Vagina (tissue), 2 donors: ENCODE measurements around the gene EPAS1. TPM values are rescaled to one million over a fixed set of nuclear protein-coding genes. Genes with fewer than 3 reads are reported as not detected.
A peak's percentile ranks its signal among the peaks of the same experiment; 100 is the strongest.

Source experiments
- DNase-seq, 2 donors: peaks; one replicate each; pipeline ENCODE4 v3.0.0-alpha.2; 2017; ENCODE audit errors: extremely low spot score in 2 of 2
- H3K27ac ChIP-seq: fragments of 200-600 bp; sonication (generic); one replicate; pipeline ENCODE4 v1.5.1; 2019
- H3K27me3 ChIP-seq: fragments of 200-600 bp; sonication (generic); one replicate; pipeline ENCODE4 v1.5.1; 2019
- H3K36me3 ChIP-seq, 2 donors: fragments of 200-600 bp; sonication (generic); one replicate each; pipeline ENCODE4 v1.5.1; 2017 to 2019
- H3K4me1 ChIP-seq: fragments of 200-600 bp; sonication (generic); one replicate; pipeline ENCODE4 v1.5.1; 2019
- H3K4me3 ChIP-seq, 2 donors: fragments of 200-600 bp; sonication (generic); 1 replicate in 1 of 2; 2 replicates in 1 of 2; pipeline ENCODE4 v1.5.1; 2016 to 2019
- H3K9me3 ChIP-seq: fragments of 200-600 bp; sonication (generic); one replicate; pipeline ENCODE4 v1.5.1; 2019
- POLR2A ChIP-seq, 2 donors: fragments of 450-650 bp; IDR thresholded peaks; one replicate each; pipeline ENCODE4 v1.6.1; 2017; ENCODE audit warnings: antibody characterized with exemption in 2 of 2, mild to moderate bottlenecking in 2 of 2, moderate library complexity in 2 of 2
- POLR2AphosphoS5 ChIP-seq, 2 donors: sonication (generic); formaldehyde crosslinking; IDR thresholded peaks; one replicate each; pipeline ENCODE4 v1.9.0; 2017; ENCODE audit warnings: antibody characterized with exemption in 2 of 2, mild to moderate bottlenecking in 2 of 2, low read depth in 1 of 2; ENCODE audit not compliant: insufficient read depth in 1 of 2
- intact Hi-C: fragments of 100-400 bp; cut with DNase I; formaldehyde crosslinking; loops from one replicate; pipeline ENCODE4 v1.15.1; 2023
- total RNA-seq: library from RNA; depleted of rRNA; stranded (reverse); fragments of >200 nt; gene quantifications from one replicate; pipeline ENCODE4 v1.2.3, GENCODE V29; 2016
- TF ChIP-seq, protein P1 (sequence below), 3 experiments: fragments of 450-650 bp in 2 of 3; fragments of 200-600 bp in 1 of 3; sonication (generic) in 1 of 3; IDR thresholded peaks; one replicate each; pipeline ENCODE4 v1.5.1; 2017 to 2019; ENCODE audit warnings: antibody characterized with exemption in 3 of 3, mild to moderate bottlenecking in 2 of 3, moderate library complexity in 2 of 3

EPAS1 gene
- total RNA-seq, 1 donor from 2014 or later = 222 TPM

DNA sequence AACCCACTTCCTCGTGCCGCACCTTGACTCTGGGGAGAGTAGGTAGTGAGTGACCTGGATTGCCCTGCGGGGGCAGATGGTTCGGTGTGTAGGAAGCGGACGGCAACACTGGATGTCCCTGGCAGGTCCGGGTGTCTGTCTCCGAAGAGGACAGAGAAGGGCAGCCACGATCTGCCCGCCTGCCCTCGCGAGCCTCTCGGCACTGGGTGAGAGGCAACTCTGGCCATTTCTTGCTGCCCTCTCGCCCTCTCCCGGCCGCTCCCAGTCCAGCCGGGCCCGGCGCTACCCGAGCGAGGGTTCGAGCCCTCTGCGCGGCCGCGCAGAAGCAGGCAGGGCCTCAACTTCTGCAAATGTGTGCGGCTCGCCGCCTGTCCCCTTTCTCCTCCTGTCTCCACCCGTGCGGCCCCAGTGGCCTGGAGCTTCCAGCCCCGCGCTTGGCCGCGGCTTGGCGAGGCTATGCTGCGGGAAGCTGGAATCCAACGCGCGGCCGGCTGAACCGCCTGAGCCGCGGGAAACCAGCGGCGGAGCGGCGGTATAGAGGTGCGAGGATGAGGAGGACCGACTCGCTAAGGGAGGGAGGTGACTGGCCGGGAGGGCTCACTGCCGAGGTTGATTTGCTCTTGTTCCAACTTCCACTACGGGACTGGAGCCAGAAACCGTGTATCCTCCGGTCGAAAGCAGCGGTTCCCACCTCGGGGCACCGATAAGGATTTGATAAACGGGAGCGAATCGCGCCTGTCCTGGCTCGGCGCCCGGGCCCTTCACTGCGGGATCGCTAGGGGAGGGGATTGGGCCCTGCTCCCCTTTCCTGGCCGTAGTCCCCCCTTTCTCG, 1.5 kb downstream of the EPAS1 start:
- Histone ChIP-seq H3K4me3 (peak overlapping the region; percentile 73 to 94), H3K27me3 (no peaks in the 10 kb centered on the region), H3K36me3 (no peaks in the 10 kb centered on the region), H3K27ac (peak overlapping the region; percentile 97), H3K9me3 (no peaks in the 10 kb centered on the region), H3K4me1 (peaks cover 31% of the 10 kb centered on the region)
- intact Hi-C loops = loop anchor here (10.0 kb wide), 2 partner anchors 66 to 234 kb away; no protein-coding TSS in a partner anchor
- no peak for DNase-seq
- no peak for TF ChIP-seq POLR2A (IDR thresholded peaks at IDR 0.05)
- peak in 1 of 2 donors; percentile 61 for TF ChIP-seq POLR2AphosphoS5 (IDR thresholded peaks at IDR 0.05; ENCODE audit: insufficient read depth in 1 of 2, low read depth in 1 of 2)

DNA sequence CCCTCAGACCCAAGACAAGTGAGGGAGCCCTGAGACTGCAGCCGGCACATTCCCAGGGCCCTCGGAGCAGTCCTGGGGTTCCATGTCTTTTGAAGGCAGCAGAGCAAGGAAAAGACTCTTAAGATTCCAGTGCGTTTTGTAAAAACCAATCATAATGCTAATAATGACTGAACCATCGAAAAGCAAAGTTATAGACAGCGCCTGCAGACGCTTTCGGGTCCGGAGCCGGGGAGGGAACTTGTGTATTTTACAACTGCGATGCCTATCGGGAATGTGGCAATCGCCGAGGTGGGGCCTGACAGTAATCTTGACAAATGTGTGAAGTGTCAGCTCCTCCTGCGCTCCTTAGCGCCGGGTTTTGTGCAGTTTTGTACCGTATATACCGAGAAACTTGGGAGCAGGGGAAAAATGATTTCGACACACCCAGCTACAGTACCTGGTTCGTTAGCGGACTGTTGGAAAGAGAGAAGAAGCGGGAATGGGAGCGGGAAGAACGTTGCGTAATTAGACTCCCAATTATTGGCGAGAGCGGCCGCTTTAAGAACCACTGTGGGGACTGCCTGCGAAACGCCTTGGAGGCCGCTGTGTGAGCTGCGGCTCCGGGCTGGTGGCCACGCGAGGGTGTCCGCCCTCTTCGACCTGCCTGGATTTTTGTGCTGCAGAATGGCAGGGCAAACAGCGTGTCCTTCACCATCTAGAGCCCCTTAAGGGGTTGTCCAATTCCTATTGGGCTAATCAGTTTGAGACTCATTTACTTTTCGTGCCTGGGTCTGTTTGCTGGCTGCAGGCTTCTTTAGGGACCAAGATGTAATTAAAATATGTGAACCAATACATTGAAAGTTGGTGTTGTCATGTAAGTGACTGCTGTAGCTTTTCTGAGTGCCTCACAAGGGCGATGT, 2.4 kb downstream of the EPAS1 start:
- H3K4me1 ChIP-seq = peaks cover 39% of the 10 kb centered on the region
- H3K4me3 ChIP-seq = peak overlapping the region; percentile 73 to 94
- H3K27me3 ChIP-seq = no peaks in the 10 kb centered on the region
- H3K27ac ChIP-seq = peak overlapping the region; percentile 97
- DNase-seq = no peak
- TF ChIP-seq, protein P1, sequence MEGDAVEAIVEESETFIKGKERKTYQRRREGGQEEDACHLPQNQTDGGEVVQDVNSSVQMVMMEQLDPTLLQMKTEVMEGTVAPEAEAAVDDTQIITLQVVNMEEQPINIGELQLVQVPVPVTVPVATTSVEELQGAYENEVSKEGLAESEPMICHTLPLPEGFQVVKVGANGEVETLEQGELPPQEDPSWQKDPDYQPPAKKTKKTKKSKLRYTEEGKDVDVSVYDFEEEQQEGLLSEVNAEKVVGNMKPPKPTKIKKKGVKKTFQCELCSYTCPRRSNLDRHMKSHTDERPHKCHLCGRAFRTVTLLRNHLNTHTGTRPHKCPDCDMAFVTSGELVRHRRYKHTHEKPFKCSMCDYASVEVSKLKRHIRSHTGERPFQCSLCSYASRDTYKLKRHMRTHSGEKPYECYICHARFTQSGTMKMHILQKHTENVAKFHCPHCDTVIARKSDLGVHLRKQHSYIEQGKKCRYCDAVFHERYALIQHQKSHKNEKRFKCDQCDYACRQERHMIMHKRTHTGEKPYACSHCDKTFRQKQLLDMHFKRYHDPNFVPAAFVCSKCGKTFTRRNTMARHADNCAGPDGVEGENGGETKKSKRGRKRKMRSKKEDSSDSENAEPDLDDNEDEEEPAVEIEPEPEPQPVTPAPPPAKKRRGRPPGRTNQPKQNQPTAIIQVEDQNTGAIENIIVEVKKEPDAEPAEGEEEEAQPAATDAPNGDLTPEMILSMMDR (IDR thresholded peaks at IDR 0.05) = no peak
- peak; percentile 54 to 69 for TF ChIP-seq POLR2AphosphoS5 (IDR thresholded peaks at IDR 0.05; ENCODE audit: insufficient read depth in 1 of 2, low read depth in 1 of 2)
- intact Hi-C loops = loop anchor here (10.0 kb wide), 2 partner anchors 65 to 235 kb away; no protein-coding TSS in a partner anchor
- H3K36me3 ChIP-seq = no peaks in the 10 kb centered on the region
- no peaks in the 10 kb centered on the region for H3K9me3 ChIP-seq

DNA sequence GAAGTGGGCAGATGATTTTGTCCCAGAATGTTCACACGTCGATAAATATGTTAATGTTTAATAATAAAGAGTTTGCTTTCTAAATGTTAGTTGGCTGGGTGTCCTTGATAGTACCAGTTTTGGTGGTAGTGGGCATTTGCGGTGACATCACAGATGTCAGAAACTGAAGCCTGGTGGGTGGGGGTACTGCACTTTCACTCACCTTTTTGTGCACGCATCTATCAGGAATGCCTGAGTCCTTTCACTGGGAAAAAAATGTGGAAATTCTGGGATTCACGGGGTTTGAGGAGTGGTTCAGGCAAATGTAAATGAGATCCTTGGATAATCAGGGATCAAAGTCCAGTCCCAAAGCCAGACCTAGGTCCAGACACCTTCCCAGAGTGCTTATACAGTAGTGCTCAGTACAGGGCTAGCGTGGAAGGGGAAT, 3.2 kb downstream of the EPAS1 start:
- intact Hi-C loops = no loop called here
- no peaks in the 10 kb centered on the region for H3K36me3 ChIP-seq
- DNase-seq = no peak
- H3K4me3 ChIP-seq = peak overlapping the region; percentile 73 to 94
- H3K27ac ChIP-seq = peak overlapping the region; percentile 97
- no peaks in the 10 kb centered on the region for H3K9me3 ChIP-seq
- no peak for TF ChIP-seq POLR2A (IDR thresholded peaks at IDR 0.05)
- TF ChIP-seq, protein P1 (IDR thresholded peaks at IDR 0.05) = peak in 1 of 3 experiments; percentile 8
- TF ChIP-seq POLR2AphosphoS5 (IDR thresholded peaks at IDR 0.05; ENCODE audit: insufficient read depth in 1 of 2, low read depth in 1 of 2) = no peak
- H3K4me1 ChIP-seq = peaks cover 48% of the 10 kb centered on the region
- no peaks in the 10 kb centered on the region for H3K27me3 ChIP-seq

DNA sequence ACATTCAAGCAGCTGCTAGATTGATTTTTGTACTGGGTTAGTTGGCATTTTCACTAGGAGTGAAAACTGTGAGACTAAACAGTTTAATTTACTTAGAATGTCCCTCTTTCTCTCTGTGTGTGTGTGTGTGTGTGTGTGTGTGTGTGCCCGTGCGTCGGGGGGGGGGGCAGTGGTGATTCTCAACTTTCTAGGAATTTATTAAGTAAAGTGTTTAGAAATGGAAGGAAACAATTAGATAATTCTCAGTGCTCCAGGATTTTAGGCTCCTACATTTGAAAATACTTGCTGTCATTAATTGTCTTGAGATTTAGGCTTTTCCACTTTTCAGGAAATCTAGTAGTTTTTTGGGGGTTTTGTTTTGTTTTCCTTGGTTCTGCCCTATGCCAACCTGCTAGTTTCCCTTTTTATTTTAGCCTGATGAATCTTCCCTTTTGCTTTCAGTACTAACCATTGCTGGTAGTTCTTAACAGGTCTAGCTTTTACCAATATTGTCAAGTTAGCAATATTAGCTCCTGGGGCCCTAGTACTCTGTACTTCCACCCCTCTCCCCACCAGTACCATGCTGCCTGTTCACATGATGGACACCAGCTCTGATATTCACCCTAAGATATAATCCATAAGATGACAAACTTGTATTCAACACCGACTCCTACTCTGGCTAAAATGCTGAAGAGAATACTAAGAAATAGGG, 4.9 kb downstream of the EPAS1 start:
- H3K9me3 ChIP-seq = no peaks in the 10 kb centered on the region
- H3K27me3 ChIP-seq = no peaks in the 10 kb centered on the region
- no peak overlapping the region for H3K4me3 ChIP-seq
- intact Hi-C loops = no loop called here
- TF ChIP-seq POLR2AphosphoS5 (IDR thresholded peaks at IDR 0.05; ENCODE audit: insufficient read depth in 1 of 2, low read depth in 1 of 2) = no peak
- TF ChIP-seq, protein P1 (IDR thresholded peaks at IDR 0.05) = no peak
- no peak for TF ChIP-seq POLR2A (IDR thresholded peaks at IDR 0.05)
- no peak overlapping the region for H3K27ac ChIP-seq
- peaks cover 56% of the 10 kb centered on the region for H3K4me1 ChIP-seq
- no peaks in the 10 kb centered on the region for H3K36me3 ChIP-seq
- no peak for DNase-seq

DNA sequence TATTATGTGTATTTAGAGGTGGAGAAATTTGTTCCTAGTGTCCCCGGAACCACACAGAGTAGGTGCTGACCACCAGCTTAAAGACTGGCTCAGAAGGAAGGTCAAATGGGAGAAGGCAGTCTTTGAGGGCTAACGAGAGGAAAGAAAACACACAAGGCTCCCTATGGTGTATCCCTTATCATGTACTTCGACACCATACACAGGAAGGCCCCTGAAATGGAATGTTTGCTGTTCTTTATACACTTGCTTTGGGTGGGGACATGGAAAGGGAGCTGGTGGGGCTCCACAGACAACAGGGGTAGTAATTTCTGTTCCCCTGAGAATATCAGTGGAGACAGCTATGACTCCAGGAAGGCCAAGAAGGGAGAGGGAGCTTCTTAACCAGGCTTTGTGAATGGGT, 6.0 kb downstream of the EPAS1 start:
- intact Hi-C loops = no loop called here
- Histone ChIP-seq H3K4me3 (no peak overlapping the region), H3K4me1 (peaks cover 67% of the 10 kb centered on the region)

More for the DNA sequence above, 6.0 kb downstream of the EPAS1 start:
- TF ChIP-seq, protein P1 (IDR thresholded peaks at IDR 0.05) = no peak
- TF ChIP-seq POLR2AphosphoS5 (IDR thresholded peaks at IDR 0.05; ENCODE audit: insufficient read depth in 1 of 2, low read depth in 1 of 2) = no peak
- no peak for TF ChIP-seq POLR2A (IDR thresholded peaks at IDR 0.05)
- H3K9me3 ChIP-seq = no peaks in the 10 kb centered on the region
- DNase-seq = no peak
- no peaks in the 10 kb centered on the region for H3K36me3 ChIP-seq
- no peaks in the 10 kb centered on the region for H3K27me3 ChIP-seq
- peak overlapping the region; percentile 3 for H3K27ac ChIP-seq
